H54 (cell line): ENCODE measurements around the gene TMEM115.
A peak's percentile ranks its signal among the peaks of the same experiment; 100 is the strongest.

ENCODE experiments used
- DNase-seq: peaks from one replicate; pipeline ENCODE4 v3.0.0; 2011; ENCODE audit warnings: low spot score, mixed read lengths; ENCODE audit not compliant: insufficient read length
- FAIRE-seq: peaks from 3 replicates; lab custom pipeline; 2011; peaks lifted over from hg19 to GRCh38; lab: Jason Lieb, UNC
- POLR2A ChIP-seq: IDR thresholded peaks from 2 replicates; pipeline ENCODE4 v1.6.1; 2011; ENCODE audit warnings: low read depth, mild to moderate bottlenecking, low read length

TMEM115 gene

DNA sequence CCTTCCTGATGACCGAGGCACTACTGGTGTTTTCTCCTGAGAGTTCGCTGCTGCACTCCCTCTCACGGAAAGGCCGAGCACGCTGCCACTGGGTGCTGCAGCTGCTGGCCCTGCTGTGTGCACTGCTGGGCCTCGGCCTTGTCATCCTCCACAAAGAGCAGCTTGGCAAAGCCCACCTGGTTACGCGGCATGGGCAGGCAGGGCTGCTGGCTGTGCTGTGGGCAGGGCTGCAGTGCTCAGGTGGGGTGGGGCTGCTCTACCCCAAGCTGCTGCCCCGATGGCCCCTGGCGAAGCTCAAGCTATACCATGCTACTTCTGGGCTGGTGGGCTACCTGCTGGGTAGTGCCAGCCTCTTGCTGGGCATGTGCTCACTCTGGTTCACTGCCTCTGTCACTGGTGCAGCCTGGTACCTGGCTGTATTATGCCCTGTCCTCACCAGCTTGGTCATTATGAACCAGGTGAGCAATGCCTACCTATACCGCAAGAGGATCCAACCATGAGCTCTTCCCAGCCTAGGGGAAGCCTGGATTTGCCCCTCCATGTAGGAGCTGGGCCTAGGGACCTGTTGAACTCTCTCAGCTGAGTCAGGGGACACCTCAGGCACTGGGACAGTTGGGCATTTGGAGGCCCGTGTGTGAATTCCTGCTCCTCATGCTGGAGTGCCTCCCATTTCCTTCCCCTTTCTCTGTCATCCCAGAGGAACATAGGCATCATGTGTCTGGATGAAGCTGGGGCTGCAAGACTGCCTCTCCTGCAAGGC lies 5.9 kb downstream of the TMEM115 start:
- no peak for FAIRE-seq
- DNase-seq = no peak
- TF ChIP-seq POLR2A = no peak

DNA sequence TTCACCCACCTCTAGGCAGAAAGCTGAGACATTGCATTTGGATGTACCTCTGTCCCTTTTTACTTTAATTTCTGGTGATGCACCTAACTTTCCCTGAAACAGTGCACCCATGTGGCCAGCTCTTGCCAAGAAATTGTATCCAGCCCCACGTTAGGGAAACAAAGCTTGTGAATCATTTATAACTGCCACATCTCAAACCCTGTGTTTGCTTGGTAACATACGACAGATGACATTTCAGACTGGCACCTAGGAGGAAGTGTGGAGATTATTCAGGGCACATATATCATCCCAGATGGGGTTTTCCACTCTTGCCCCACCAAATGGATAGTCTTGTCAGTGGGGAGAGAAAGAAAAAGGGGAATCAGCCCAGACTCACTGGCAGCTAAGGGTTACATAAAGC lies 6.5 kb downstream of the TMEM115 start:
- no peak for TF ChIP-seq POLR2A
- DNase-seq (no peak), FAIRE-seq (no peak)

DNA sequence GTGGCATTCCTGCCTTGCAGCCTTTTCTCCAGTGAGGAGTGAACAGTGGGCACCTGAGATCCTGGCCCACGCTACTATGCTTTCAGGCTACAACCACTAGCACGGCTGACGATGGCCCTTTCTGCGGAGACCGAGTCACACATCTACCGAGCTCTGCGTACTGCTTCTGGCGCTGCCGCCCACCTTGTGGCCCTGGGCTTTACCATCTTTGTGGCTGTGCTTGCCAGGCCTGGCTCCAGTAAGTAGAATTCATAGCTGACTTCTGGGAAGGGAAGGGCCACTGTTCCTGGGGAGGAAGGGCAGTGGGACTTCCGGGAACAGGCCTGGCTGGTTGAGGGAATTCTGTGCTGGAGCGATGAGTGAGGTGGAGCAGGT lies 8.0 kb downstream of the TMEM115 start:
- no peak for FAIRE-seq
- no peak for DNase-seq

DNA sequence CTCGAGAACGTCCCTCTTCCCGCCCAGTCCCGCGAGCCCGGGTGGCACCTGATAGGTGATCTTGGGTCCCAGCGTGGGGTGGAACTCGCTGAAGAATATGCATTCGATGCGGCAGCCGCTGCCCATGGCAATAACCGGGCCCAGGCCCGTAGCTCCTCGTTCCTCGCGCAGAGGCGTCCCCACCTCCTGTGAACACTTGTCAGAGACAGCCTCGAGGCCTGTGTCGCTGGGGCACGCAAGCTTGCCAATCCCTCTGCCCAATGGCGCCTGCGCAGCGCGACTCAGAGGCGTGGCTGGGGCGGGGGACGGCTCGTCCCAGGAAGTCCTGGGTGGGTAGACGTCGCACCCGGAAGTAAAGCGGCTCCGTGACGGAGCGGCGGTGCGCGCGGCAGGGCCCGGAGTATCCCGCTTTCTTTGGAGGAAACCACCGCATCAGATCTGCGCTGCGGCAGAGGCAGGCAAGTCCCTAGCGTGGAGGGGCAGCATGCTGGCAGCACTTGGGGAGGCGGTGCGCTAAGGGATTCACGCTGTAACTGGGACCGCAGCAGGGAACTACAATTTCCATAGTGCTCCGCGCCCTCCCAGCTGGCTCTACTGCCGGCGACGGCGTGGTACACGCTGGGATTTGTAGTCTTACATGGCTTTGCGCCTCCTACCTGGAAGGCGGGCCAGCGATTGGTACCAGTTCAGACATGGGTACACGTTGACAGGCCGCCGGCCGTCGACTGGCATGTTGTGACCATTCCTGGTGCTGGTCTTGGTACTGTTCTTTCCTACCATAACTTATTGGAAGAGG lies 8.6 kb downstream of the TMEM115 start, which contains the start of the genes CYB561D2 and NPRL2:
CYB561D2 (plus strand) TSS at position 336 of the 796 bp plus-strand sequence. CDS start 572 bp downstream, outside the sequence.
NPRL2 (minus strand) TSS at position 249 of the 796 bp plus-strand sequence; CDS start at position 126, 123 bp downstream.
- FAIRE-seq = no peak
- peak; percentile 91 for TF ChIP-seq POLR2A

More for the DNA sequence above, 8.0 kb downstream of the TMEM115 start:
- TF ChIP-seq POLR2A = no peak

DNA sequence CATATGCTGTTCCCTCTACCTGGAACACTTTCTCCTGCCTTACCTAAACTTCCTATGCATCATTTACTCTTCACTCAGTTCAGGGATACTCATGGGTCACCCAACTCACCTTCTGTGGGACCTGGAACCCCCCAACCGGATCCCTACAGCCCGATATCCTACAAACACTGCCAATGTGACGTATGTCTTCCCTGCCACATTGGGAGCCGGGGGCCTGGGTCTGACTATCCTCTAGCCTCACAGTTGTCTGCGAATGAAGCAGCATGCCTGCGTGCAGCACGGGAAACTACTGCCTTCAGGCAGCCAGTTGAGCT lies 9.2 kb downstream of the TMEM115 start:
- no peak for TF ChIP-seq POLR2A
- no peak for FAIRE-seq

More for the DNA sequence above, 8.6 kb downstream of the TMEM115 start, which contains the start of the genes CYB561D2 and NPRL2:
- DNase-seq = peak; percentile 95

DNA sequence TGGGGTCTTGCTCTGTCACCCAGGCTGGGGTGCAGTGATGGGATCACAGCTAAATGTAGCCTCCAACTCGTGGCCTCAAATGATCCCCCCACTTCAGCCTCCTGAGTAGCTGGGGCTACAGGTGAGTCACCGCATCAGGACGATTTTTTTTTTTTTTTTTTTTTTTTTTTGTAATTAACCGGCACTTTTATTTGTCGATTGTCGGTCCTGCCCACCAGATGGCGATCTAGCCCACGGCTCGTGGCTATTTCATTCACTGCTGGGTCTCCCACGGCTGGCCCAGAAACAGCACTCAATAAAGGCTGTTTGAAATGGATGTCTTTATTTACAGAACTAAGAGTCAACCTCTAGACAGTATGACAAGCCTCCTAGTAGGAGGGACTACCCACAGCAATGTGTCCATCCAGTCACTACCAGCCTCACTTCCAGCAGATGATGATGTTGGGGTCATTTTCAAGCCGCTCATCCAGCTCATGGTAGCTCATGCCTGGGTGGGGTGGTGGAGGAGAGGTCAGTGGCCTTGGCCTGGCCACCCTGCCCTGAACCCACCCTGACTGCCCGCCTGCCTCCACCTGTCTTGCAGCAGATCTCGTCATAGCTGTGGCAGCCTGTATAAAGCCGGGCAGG lies 12.0 kb downstream of the TMEM115 start:
- DNase-seq (peak; percentile 76), FAIRE-seq (no peak)
- no peak for TF ChIP-seq POLR2A

More for the DNA sequence above, 9.2 kb downstream of the TMEM115 start:
- no peak for DNase-seq

DNA sequence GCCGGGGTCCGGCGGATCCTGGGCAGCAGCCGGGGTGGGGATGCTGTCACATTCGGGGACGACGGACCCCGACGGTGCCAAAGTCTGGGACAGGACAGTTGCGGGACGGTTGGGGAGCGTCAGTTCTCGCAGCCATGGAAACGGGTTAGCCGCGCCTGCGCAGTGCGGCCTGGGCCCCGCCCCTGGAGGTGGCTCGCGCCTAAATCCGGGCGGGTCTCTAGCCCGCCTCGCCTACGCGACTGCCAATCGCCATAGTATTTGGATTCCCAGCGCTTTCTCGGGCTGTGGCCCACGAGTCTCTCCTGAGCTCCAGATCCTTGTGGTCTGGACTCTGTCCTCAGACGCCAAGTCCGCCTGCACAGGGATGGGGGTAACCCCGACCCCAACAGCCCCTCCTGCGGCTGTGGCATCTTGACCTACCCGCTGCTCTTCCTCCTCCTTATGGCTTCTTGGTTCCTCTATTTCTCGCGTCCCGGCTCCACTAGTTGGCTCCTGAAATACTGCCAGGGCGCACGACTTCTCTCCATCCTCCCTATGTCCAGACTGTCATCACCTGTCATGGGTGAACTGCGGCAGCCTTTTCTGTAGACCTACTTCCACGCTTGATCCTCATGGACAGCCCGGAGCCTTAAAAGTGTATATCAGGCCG lies 13.6 kb downstream of the TMEM115 start, which contains the start of gene ZMYND10:
ZMYND10 (minus strand) TSS at position 147 of the 649 bp plus-strand sequence. CDS start 153 bp downstream, outside the sequence.
- FAIRE-seq (no peak), DNase-seq (no peak)
- no peak for TF ChIP-seq POLR2A

DNA sequence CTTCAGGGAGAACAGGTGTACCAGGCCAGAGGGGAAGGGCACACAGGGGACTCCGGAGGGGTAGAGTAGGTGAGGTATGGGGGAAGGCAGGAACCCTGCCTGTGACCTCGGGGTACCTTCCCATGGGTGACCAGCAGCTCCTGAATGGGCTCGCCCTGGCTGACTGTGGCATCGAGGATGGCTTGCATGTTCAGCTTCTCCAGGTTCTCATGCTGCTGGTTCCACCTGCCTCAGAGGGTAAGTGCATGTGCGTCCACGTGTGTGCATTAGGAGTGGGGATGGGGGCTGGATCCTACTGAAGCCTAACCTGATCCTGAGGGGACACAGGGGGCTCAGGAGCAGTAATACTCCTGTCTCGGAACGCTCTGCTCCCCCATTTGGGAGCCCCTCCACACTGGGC lies 14.3 kb downstream of the TMEM115 start:
- no peak for DNase-seq
- FAIRE-seq = no peak
- no peak for TF ChIP-seq POLR2A

DNA sequence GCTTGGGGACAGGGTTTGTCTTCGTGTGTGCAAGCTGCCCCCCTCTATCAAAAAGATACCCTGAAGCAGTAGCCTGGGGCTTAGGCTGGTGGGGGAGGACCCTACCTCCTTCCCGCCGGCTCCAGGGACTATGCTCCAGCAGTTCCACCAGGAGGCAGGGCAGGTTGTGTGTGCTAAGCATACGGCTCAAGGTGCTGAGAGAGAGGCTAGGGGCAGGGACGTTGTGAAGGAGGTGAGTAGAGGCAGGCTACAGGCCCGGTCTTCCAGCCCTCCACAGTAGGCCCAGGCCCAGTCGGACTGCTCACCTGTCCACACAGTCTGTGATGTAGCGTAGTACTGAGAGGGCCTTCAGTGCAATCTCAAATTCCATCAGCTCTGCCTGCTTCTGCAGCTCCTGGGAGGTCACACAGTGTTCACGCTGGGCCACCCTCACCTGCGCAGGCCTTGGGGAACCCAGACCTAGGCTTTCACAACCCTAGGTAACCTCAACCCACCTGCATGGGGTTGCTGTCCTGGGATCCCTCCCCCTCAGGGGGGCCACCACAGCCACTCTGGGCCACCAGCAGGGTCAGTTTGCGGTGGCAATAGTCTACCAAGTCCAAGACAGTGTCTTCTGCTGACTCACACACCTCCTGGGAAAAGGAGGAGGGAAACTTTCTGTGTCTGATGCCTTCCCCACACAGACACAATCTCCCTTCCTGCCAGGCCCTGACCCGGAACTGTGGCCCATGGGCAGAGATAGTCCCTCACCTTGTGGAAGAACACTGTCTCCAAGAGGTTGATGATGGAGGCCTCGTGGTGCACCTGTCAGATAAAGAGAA lies 16.3 kb downstream of the TMEM115 start:
- DNase-seq = no peak
- FAIRE-seq = no peak
- no peak for TF ChIP-seq POLR2A

DNA sequence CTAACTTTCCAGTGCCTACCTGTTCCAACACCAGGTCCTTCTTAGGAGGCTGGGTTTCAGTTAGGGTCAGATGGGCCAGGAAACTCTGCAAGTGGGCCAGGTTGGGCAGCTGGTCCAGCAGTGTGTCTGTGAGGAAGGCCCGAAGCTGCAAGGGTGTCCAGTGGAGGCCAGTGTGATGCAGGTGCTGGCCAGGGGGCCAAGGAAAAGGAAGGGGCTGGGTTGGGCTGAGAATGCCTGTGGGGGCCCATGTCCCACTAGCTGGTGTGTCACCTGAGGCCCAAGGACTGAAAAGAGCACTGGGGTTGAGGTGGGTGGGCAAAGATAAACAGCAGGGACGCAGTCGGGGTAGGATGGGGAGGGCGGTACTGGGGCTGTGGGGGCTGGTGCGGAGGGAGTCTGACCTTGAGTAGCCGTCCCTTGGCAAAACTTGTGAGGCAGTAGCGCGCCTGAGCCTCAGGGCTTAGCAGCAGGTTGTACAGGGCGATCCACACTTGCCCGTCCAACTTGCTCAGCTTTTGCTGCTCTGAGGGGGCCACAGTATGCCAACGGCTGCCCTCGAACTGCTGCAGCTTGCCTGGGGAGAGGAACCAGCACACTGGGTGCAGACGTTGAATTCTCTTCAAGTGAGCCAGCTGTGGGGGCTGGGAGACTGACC lies 17.2 kb downstream of the TMEM115 start:
- DNase-seq (no peak), FAIRE-seq (no peak)
- TF ChIP-seq POLR2A = no peak

DNA sequence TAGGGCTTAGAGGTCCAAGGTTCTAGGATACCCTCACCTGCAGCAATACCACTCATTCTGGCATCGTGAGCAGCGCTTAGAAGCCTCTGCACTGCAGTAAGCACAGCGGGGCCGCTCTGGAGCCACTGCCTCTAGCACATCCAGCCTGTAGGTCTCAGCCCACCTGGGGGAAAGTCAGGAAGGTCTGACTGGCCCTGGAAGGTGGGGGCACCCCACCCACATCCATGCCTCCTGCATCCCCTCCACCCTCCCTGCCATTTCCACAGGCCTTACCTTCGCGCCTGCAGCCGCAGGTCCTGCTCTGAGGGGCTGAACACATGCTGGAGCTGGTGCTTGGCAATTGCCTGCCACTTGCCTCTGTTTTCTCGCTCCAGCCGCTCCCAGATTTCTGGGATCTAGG lies 17.8 kb downstream of the TMEM115 start:
- FAIRE-seq = no peak
- no peak for TF ChIP-seq POLR2A
- no peak for DNase-seq
